IgD-negative memory B cell (primary cell): ENCODE results near the gene TAC3. TPM values are rescaled to one million over a fixed set of nuclear protein-coding genes. Genes with fewer than 3 reads are reported as not detected.
"Not testable (repeated sequence)": the region's sequence is repeated elsewhere in the genome, so short reads cannot be mapped to it uniquely, and the experiment has no call there.

Experiments
- H3K27ac Mint-ChIP-seq, 3 donors: one replicate each; pipeline ENCODE4 v1.8.0; 2020 to 2022; ENCODE audit warnings: mild to moderate bottlenecking in 3 of 3, mixed read lengths in 3 of 3, moderate library complexity in 1 of 3
- H3K27me3 Mint-ChIP-seq: one replicate; pipeline ENCODE4 v1.8.0; 2021; ENCODE audit warnings: mixed read lengths
- H3K36me3 Mint-ChIP-seq: one replicate; pipeline ENCODE4 v1.8.0; 2020; ENCODE audit warnings: mild to moderate bottlenecking, mixed read lengths
- H3K4me1 Mint-ChIP-seq, 3 donors: one replicate each; pipeline ENCODE4 v1.8.0; 2020 to 2022; ENCODE audit warnings: mixed read lengths in 3 of 3, mild to moderate bottlenecking in 1 of 3
- H3K4me3 Mint-ChIP-seq, 4 donors: one replicate each; pipeline ENCODE4 v1.8.0; 2020 to 2022; ENCODE audit warnings: mild to moderate bottlenecking in 4 of 4, mixed read lengths in 4 of 4, moderate library complexity in 3 of 4
- H3K9me3 Mint-ChIP-seq, 3 donors: one replicate each; pipeline ENCODE4 v1.8.0; 2020 to 2021; ENCODE audit warnings: mixed read lengths in 3 of 3, mild to moderate bottlenecking in 1 of 3
- polyA plus RNA-seq: library from polyadenylated mRNA; unstranded; fragments of 300-500 nt; fragmentation: Illumina TruSeq; gene quantifications from one replicate; pipeline ENCODE4 v1.2.3, GENCODE V29; 2021

Gene TAC3
- polyA plus RNA-seq, 1 donor from 2014 or later, result not detected

DNA sequence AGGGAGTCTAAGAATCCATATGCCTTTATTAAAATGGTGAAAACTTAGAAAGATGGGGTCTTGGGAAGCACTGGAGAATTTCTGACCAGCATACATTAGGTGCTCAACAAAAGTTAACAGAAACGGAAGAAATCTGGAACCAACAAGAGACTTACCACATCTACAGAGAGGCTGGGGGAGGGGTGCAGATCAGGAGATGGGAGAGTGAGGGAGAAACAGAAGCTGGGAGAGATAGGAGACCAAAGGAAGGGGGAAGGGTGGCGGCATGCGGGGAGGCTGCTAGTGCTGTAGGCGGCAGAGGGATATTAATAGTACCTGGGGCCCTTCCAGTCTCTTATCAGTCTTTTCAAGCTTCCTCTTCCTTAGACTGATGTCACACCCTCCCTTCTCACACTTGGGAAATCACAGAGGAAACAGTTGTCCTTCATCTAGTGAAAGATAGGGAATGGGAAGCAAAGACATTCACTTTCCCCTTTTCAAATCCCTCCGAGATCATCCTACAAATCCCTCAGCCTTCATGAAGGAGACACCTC, 28.1 kb downstream of the TAC3 start:
- peaks cover 2% of the 10 kb centered on the region for H3K36me3 Mint-ChIP-seq
- no peak overlapping the region for H3K4me3 Mint-ChIP-seq
- H3K4me1 Mint-ChIP-seq, result peaks cover 12 to 13% (median 13%) of the 10 kb centered on the region in 3 donors
- no peak overlapping the region for H3K27ac Mint-ChIP-seq
- H3K27me3 Mint-ChIP-seq, result peaks cover 4% of the 10 kb centered on the region
- no peaks in the 10 kb centered on the region for H3K9me3 Mint-ChIP-seq

DNA sequence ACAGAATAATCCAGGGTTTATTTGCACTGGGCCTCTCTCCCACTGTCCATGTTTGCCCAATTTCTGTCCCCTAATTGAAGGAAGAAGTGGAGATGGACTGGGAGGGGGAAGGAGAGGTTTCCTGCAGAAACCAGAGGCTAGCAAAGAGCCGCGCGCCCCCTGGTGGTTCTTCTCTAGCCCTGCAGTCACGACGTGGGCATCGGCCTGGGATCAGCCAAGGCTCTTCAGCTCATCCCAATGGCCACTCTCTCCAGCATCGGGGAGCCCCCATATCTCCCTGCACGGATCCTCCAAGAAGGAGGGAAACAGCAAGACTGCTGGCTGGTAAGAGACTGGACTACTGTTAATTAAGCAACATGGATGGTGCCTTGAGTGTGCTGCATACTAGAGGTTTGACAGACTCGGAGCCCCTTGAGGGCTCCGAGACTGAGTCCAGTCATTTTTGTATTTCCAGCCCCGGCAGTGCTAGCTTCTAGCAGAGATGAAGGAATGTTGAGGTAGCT, 28.7 kb downstream of the TAC3 start:
- H3K27ac Mint-ChIP-seq, result peak overlapping the region in 1 of 3 donors; percentile 71
- H3K4me1 Mint-ChIP-seq, result peaks cover 8 to 12% (median 11%) of the 10 kb centered on the region in 3 donors
- peak overlapping the region in 2 of 4 donors; percentile 58 to 66 for H3K4me3 Mint-ChIP-seq
- H3K27me3 Mint-ChIP-seq, result peaks cover 4% of the 10 kb centered on the region
- H3K9me3 Mint-ChIP-seq, result no peaks in the 10 kb centered on the region
- no peaks in the 10 kb centered on the region for H3K36me3 Mint-ChIP-seq

DNA sequence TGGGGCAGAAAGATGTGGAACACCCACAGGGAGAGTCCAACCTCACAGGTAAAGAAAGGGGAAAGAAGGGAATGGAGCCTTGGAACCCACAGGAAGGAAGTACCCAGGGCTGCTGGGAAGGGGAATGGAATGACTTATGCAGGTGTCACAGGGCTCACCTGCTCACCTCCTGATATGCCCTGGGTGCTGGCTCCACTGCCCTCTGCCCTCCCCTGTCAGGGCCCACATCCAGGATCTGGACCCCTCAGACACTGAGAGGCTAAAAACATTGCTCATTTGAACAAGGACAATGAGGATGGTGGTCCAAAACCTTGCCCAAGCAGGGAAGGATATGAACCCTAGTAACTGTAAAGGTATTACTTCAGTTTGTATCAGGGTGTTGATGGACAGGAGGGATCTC, 29.3 kb downstream of the TAC3 start:
- H3K27ac Mint-ChIP-seq, result peak overlapping the region in 1 of 3 donors; percentile 71
- peak overlapping the region in 2 of 4 donors; percentile 58 to 66 for H3K4me3 Mint-ChIP-seq
- peaks cover 4% of the 10 kb centered on the region for H3K27me3 Mint-ChIP-seq
- H3K36me3 Mint-ChIP-seq, result no peaks in the 10 kb centered on the region
- H3K9me3 Mint-ChIP-seq, result no peaks in the 10 kb centered on the region
- H3K4me1 Mint-ChIP-seq, result peaks cover 7 to 11% (median 11%) of the 10 kb centered on the region in 3 donors

DNA sequence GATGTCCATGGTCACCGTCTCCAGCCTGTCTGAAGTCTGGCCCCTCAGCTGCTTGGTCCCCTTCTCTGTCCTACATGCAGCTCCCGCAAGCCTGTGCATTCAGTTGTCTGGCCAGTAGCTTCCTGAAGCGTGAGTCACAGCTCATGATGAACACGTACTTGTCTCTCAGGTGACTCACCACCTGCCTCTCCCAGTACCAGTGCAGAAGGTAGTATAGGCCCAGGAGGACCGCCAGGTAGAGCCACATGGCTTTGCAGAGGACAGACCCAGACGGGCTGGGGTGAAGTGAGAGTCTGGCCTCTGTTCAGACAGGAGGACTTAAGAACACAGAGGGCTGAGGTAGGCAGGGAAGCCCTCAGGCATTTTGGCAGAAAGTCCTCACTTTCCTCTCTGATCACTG, 30.6 kb downstream of the TAC3 start:
- H3K27me3 Mint-ChIP-seq, H3K27ac Mint-ChIP-seq, H3K36me3 Mint-ChIP-seq, H3K4me1 Mint-ChIP-seq, H3K9me3 Mint-ChIP-seq, H3K4me3 Mint-ChIP-seq: not testable (repeated sequence)

DNA sequence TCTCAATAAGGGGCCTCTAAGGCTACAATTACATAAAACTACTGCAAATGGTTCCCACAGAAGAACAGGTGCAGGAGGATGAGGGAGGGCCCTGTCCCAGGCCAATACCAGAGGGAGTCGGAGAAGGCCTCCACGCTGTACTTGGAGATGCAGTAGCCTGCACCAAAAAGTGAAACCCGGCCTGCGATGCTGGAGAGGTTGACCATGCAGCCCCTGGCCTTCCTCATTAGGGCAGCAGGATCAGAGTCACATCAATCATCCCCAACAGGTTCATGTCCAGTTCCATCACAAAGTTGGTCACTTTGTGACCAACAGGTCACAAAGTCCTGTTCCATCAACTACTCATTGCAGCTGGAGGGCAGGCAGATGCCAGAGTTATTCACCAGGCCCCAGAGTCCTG, 32.9 kb downstream of the TAC3 start:
- Mint-ChIP-seq H3K9me3 (no peaks in the 10 kb centered on the region), H3K4me1 (peaks cover 3 to 7% (median 4%) of the 10 kb centered on the region in 3 donors), H3K27ac (peak overlapping the region in 1 of 3 donors; percentile 67), H3K27me3 (peaks cover 4% of the 10 kb centered on the region), H3K36me3 (peaks cover 10% of the 10 kb centered on the region), H3K4me3 (no peak overlapping the region)

DNA sequence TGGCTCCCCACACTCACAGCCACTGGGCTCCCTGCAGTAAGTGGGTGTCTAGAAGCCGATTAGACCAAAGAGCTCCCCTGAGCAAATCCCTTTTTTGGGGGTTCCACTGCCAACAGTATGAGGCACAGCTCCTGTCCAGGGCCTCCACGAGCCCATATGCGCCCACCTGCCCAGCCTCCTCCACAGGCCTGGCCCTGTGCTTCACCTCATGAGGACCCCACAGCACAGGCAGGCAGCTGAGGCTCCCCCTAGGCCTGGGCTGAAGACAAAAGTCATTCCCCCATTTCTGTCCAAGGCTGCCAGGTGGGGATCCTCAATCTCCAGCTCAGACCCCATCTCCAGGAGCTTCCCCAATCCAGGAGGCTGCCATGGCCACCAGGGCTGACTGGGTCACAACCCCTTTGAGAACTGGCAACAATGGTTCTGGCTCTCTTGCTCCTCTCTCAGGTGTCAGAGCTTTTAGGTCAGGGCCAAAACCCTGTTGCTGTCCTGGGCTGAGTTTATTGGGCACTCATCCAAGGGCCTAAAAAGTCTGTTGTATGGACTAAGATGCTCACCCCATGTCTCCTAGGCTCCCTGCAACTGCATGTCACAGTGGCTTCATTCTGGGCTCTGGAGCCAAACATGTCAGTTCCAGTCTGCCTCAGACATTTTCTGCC, 33.6 kb downstream of the TAC3 start:
- H3K36me3 Mint-ChIP-seq, H3K4me1 Mint-ChIP-seq, H3K9me3 Mint-ChIP-seq, H3K4me3 Mint-ChIP-seq, H3K27ac Mint-ChIP-seq, H3K27me3 Mint-ChIP-seq: not testable (repeated sequence)

DNA sequence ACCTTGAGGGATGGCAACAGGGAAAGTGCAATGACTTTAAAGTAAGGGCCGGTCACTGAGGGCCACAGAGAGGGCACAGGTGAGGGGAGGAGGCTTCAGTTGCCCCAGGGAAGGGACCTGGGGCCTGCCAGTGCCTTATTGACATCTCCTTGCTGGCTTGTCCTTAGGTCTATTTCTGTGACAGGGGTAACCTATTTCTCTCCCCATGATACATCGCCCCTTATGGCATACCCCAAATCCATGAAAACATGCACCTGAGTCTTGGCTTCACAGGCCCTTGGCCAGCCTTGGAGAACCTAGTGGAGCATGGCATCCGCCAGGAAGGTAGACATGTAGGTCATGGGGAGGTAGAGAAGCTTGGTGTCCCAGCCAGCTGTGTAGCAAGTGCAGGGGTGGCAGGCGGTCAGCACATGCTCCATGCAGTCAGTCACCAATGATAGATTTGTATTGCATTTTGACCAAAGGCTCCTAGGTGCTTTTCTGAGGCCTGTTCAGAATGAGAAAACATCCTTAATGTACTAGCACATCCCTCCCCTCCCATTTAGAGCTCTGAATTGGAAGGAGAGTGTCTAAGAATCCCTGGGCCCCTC, 35.3 kb downstream of the TAC3 start:
- peaks cover 14% of the 10 kb centered on the region for H3K36me3 Mint-ChIP-seq
- peaks cover 2% of the 10 kb centered on the region for H3K27me3 Mint-ChIP-seq
- no peak overlapping the region for H3K4me3 Mint-ChIP-seq
- no peaks in the 10 kb centered on the region for H3K9me3 Mint-ChIP-seq
- no peaks in the 10 kb centered on the region for H3K4me1 Mint-ChIP-seq
- H3K27ac Mint-ChIP-seq, result no peak overlapping the region

DNA sequence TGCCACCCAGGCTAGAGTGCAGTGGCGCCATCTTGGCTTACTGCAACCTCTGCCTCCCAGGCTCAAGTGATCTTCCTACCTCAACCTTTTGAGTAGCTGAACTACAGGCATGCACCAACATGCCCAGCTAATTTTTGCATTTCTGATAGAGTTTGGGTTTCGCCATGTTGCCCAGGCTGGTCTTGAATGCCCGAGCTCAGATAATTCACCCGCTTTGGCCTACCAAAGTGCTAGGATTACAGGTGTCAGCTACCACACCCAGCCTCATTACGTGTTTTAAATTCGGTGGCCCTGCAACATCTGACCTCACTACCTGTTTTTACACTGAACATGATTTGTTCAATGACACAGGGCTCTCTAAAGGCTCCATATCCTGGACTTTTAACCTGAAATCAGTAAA, 36.1 kb downstream of the TAC3 start:
- H3K27ac Mint-ChIP-seq, result no peak overlapping the region

DNA sequence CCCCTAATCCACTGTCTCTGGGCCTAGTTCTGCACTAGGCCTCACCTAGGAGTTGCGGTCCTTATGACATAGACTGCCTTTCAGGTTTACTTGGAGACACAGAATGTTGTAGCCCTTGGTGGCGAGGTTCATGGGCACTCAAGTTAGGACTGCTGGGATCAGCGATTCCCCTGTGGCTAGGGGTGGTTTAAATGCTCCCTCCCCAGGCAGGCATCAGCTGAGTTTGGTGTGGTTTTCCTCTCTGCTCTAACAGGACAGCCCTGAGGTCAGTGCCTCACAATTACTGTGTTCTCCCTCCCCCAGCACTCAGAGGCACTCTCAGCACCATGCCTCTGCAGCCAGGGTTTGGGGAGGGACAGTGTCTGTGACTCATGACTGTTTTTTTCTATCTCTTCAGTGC, 36.7 kb downstream of the TAC3 start:
- H3K27me3 Mint-ChIP-seq, result no peaks in the 10 kb centered on the region
- no peaks in the 10 kb centered on the region for H3K4me1 Mint-ChIP-seq
- no peak overlapping the region for H3K4me3 Mint-ChIP-seq
- H3K36me3 Mint-ChIP-seq, result peaks cover 14% of the 10 kb centered on the region
- H3K27ac Mint-ChIP-seq, result no peak overlapping the region
- peaks cover 0 to 2% (median 0%) of the 10 kb centered on the region in 3 donors for H3K9me3 Mint-ChIP-seq

More for the DNA sequence above, 36.1 kb downstream of the TAC3 start:
- Mint-ChIP-seq H3K27me3 (no peaks in the 10 kb centered on the region), H3K36me3 (peaks cover 14% of the 10 kb centered on the region), H3K9me3 (peaks cover 0 to under 1% (median 0%) of the 10 kb centered on the region in 3 donors), H3K4me3 (no peak overlapping the region), H3K4me1 (no peaks in the 10 kb centered on the region)

DNA sequence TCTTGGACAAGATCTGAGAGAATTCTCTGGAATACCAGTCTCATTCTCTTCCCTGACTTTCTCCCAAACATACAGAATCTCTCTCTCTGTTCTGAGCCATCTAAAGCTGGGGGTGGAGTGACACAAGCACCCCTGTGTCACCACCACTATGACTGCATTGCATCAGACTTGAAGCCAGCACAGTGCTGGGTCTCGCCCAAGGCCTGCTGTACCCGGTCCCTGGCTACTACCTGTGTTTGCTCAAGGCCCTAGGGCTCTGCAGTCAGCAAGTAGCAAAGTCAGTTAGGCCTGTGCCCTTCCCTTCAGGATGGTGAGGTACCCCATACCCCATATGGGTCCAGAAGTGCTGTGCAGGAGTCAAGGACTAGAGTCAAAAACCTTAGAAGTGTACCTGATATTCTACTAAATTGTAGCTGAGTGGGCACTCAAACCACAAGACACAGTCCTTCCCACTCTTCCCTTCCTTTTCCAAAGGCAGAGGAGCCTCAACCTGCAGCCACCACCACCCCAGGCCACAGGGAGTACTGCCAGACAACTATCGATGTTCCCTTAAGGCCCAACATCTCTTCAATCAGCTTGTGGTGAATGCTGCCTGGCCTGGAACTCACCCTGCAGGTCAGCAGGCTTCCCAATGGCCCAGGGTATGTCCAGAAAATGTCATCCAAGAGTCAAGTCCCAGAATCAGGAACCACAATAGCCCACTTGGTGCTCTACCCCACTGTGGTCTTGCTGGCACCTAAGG, 37.8 kb downstream of the TAC3 start:
- Mint-ChIP-seq H3K27me3 (no peaks in the 10 kb centered on the region), H3K27ac (no peak overlapping the region), H3K9me3 (peaks cover 0 to 2% (median 0%) of the 10 kb centered on the region in 3 donors), H3K4me3 (no peak overlapping the region), H3K36me3 (peaks cover 14% of the 10 kb centered on the region), H3K4me1 (no peaks in the 10 kb centered on the region)

DNA sequence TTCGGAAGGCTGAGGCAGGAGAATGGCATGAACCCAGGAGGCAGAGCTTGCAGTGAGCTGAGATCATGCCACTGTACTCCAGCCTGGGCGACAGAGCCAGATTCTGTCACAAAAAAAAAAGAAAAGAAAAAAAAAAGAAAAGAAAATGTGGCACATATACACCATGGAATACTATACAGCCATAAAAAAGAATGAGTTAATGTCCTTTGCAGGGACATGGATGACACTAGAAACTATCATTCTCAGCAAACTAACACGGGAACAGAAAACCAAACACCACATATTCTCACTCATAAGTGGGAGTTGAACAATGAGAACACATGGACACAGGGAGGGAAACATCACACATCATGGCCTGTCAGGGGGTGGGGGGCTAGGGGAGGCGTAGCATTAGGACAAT, 39.0 kb downstream of the TAC3 start:
- not testable (repeated sequence) for H3K27me3 Mint-ChIP-seq, H3K9me3 Mint-ChIP-seq, H3K27ac Mint-ChIP-seq, H3K4me3 Mint-ChIP-seq, H3K4me1 Mint-ChIP-seq
- H3K36me3 Mint-ChIP-seq, result peaks cover 14% of the 10 kb centered on the region

DNA sequence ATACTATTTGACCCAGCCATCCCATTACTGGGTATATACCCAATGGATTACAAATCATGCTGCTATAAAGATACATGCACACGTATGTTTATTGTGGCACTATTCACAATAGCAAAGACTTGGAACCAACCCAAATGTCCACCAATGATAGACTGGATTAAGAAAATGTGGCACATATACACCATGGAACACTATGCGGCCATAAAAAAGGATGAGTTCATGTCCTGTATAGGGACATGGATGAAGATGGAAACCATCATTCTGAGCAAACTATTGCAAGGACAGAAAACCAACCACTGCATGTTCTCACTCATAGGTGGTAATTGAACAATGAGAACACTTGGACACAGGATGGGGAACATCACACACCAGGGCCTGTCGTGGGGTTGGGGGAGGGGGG, 42.1 kb downstream of the TAC3 start:
- H3K27me3 Mint-ChIP-seq, H3K4me3 Mint-ChIP-seq: not testable (repeated sequence)

DNA sequence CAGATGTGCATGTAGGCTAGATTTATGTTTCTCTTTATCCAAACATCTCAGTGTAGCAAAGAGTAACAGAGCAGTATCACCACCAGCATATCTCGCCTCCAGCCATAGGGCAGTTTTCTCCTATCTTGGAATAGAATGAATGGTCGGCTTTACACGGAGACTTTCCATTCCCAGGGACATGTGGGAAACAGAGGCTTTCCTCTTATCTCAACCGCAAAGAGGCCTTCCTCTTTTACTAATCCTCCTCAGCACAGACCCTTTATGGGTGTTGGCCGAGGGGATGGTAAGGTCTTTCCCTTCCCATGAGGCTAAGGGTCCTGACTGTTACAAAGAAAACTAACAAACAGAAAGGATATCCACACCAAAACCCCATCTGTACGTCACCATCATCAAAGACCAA, 47.4 kb downstream of the TAC3 start:
- not testable (repeated sequence) for H3K27ac Mint-ChIP-seq, H3K27me3 Mint-ChIP-seq, H3K4me1 Mint-ChIP-seq, H3K9me3 Mint-ChIP-seq, H3K36me3 Mint-ChIP-seq, H3K4me3 Mint-ChIP-seq

More for the DNA sequence above, 42.1 kb downstream of the TAC3 start:
- not testable (repeated sequence) for H3K4me1 Mint-ChIP-seq, H3K36me3 Mint-ChIP-seq, H3K27ac Mint-ChIP-seq, H3K9me3 Mint-ChIP-seq

DNA sequence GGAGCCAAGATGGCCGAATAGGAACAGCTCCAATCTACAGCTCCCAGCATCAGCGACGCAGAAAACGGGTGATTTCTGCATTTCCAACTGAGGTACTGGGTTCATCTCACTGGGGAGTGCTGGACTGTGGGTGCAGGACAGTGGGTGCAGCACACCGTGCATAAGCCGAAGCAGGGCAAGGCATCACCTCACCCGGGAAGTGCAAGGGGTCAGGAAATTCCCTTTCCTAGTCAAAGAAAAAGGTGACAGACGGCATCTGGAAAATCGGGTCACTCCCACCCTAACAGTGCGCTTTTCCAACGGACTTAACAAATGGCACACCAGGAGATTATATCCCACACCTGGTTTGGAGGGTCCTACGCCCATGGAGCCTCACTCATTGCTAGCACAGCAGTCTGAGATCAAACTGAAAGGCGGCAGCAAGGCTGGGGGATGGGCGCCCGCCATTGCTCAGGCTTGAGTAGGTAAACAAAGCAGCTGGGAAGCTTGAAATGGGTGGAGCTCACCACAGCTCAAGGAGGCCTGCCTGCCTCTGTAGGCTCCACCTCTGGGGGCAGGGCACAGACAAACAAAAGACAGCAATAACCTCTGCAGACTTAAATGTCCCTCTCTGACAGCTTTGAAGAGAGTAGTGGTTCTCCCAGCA, 50.2 kb downstream of the TAC3 start:
- H3K36me3 Mint-ChIP-seq, H3K27me3 Mint-ChIP-seq, H3K27ac Mint-ChIP-seq, H3K9me3 Mint-ChIP-seq, H3K4me3 Mint-ChIP-seq, H3K4me1 Mint-ChIP-seq: not testable (repeated sequence)

DNA sequence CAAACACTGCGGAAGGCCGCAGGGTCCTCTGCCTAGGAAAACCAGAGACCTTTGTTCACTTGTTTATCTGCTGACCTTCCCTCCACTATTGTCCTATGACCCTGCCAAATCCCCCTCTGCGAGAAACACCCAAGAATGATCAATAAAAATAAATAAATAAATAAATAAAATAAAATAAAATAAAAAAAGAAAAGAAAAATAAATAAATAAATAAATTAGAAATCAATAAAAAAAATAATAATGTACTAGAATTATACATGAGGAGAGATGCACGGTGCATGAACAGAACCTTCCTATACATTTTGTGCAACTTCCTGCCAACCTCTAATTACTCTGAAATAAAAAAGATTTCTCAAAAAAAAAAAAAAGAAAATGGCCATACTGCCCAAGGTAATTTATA, 51.2 kb downstream of the TAC3 start:
- not testable (repeated sequence) for H3K9me3 Mint-ChIP-seq, H3K27ac Mint-ChIP-seq, H3K4me1 Mint-ChIP-seq, H3K36me3 Mint-ChIP-seq, H3K4me3 Mint-ChIP-seq, H3K27me3 Mint-ChIP-seq
